ENCODE measurements around the gene PTPRN2.

DNA sequence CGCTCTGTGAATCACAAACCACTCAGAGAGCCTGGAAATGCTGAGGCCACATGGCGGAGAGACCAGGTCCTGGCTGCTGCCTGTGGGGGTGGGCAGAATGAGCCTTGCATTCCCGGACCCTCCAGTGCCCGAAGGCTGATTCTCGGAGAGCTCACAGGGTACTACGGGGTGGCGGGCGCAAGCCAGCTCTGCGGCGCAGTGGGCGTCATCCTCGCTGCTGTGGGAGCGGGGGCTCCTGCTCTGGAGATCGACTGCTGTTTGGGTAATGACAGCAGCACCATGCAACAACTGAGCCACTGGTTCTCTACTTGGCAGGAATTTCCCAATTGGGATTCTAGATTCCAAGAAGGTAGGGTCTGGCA is 108.0 kb downstream of the PTPRN2 start:
- TF ChIP-seq, protein P1, sequence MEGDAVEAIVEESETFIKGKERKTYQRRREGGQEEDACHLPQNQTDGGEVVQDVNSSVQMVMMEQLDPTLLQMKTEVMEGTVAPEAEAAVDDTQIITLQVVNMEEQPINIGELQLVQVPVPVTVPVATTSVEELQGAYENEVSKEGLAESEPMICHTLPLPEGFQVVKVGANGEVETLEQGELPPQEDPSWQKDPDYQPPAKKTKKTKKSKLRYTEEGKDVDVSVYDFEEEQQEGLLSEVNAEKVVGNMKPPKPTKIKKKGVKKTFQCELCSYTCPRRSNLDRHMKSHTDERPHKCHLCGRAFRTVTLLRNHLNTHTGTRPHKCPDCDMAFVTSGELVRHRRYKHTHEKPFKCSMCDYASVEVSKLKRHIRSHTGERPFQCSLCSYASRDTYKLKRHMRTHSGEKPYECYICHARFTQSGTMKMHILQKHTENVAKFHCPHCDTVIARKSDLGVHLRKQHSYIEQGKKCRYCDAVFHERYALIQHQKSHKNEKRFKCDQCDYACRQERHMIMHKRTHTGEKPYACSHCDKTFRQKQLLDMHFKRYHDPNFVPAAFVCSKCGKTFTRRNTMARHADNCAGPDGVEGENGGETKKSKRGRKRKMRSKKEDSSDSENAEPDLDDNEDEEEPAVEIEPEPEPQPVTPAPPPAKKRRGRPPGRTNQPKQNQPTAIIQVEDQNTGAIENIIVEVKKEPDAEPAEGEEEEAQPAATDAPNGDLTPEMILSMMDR (IDR thresholded peaks at IDR 0.05): no peak
- TF ChIP-seq, protein P2, sequence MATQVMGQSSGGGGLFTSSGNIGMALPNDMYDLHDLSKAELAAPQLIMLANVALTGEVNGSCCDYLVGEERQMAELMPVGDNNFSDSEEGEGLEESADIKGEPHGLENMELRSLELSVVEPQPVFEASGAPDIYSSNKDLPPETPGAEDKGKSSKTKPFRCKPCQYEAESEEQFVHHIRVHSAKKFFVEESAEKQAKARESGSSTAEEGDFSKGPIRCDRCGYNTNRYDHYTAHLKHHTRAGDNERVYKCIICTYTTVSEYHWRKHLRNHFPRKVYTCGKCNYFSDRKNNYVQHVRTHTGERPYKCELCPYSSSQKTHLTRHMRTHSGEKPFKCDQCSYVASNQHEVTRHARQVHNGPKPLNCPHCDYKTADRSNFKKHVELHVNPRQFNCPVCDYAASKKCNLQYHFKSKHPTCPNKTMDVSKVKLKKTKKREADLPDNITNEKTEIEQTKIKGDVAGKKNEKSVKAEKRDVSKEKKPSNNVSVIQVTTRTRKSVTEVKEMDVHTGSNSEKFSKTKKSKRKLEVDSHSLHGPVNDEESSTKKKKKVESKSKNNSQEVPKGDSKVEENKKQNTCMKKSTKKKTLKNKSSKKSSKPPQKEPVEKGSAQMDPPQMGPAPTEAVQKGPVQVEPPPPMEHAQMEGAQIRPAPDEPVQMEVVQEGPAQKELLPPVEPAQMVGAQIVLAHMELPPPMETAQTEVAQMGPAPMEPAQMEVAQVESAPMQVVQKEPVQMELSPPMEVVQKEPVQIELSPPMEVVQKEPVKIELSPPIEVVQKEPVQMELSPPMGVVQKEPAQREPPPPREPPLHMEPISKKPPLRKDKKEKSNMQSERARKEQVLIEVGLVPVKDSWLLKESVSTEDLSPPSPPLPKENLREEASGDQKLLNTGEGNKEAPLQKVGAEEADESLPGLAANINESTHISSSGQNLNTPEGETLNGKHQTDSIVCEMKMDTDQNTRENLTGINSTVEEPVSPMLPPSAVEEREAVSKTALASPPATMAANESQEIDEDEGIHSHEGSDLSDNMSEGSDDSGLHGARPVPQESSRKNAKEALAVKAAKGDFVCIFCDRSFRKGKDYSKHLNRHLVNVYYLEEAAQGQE (IDR thresholded peaks at IDR 0.05; ENCODE audit: insufficient read depth in 1 of 2, low read depth in 2 of 2, low read length in 1 of 2): no peak
- TF ChIP-seq POLR2AphosphoS5 (IDR thresholded peaks at IDR 0.05; ENCODE audit: low read depth, low read length) (no peak), SIN3A (IDR thresholded peaks at IDR 0.05; ENCODE audit: borderline replicate concordance, insufficient read depth, low read depth, low read length) (no peak), TCF7L2 (IDR thresholded peaks at IDR 0.05; ENCODE audit: low read depth, low read length) (no peak)
